Coronary artery (tissue), 2 donors: ENCODE results near the gene DDX39A.

Source experiments
- DNase-seq: peaks from one replicate; pipeline ENCODE4 v3.0.0-alpha.2; 2017; ENCODE audit warnings: low spot score
- H3K27ac ChIP-seq, 2 donors: fragments of 200-600 bp; sonication (generic); one replicate each; pipeline ENCODE4 v1.5.1; 2016 to 2019
- H3K4me3 ChIP-seq: fragments of 200-600 bp; sonication (generic); 2 replicates; pipeline ENCODE4 v1.5.1; 2016; ENCODE audit warnings: mild to moderate bottlenecking, moderate library complexity
- TF ChIP-seq, protein P1 (sequence below): fragments of 200-600 bp; sonication (generic); IDR thresholded peaks from one replicate; pipeline ENCODE4 v1.5.1; 2019; ENCODE audit warnings: antibody characterized with exemption

DDX39A gene

GRCh38 chr19:14418856-14419105, 360 bp downstream of the DDX39A start:
- Histone ChIP-seq H3K27ac (peak overlapping the region; percentile 93 to 98), H3K4me3 (peak overlapping the region; percentile 99)
- DNase-seq = no peak
- TF ChIP-seq, protein P1, sequence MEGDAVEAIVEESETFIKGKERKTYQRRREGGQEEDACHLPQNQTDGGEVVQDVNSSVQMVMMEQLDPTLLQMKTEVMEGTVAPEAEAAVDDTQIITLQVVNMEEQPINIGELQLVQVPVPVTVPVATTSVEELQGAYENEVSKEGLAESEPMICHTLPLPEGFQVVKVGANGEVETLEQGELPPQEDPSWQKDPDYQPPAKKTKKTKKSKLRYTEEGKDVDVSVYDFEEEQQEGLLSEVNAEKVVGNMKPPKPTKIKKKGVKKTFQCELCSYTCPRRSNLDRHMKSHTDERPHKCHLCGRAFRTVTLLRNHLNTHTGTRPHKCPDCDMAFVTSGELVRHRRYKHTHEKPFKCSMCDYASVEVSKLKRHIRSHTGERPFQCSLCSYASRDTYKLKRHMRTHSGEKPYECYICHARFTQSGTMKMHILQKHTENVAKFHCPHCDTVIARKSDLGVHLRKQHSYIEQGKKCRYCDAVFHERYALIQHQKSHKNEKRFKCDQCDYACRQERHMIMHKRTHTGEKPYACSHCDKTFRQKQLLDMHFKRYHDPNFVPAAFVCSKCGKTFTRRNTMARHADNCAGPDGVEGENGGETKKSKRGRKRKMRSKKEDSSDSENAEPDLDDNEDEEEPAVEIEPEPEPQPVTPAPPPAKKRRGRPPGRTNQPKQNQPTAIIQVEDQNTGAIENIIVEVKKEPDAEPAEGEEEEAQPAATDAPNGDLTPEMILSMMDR = no peak

GRCh38 chr19:14416817-14417231, 2.3 kb downstream of the DDX39A start:
- DNase-seq = no peak
- H3K27ac ChIP-seq = no peak overlapping the region
- TF ChIP-seq, protein P1 = no peak
- no peak overlapping the region for H3K4me3 ChIP-seq

GRCh38 chr19:14414926-14415690, 4.0 kb downstream of the DDX39A start:
- Histone ChIP-seq H3K27ac (no peak overlapping the region), H3K4me3 (no peak overlapping the region)
- DNase-seq = no peak
- TF ChIP-seq, protein P1 = no peak

GRCh38 chr19:14413693-14414181, 5.4 kb downstream of the DDX39A start:
- H3K27ac ChIP-seq = peak overlapping the region in 1 of 2 donors; percentile 48
- DNase-seq = no peak
- no peak overlapping the region for H3K4me3 ChIP-seq
- TF ChIP-seq, protein P1 = no peak

DNA sequence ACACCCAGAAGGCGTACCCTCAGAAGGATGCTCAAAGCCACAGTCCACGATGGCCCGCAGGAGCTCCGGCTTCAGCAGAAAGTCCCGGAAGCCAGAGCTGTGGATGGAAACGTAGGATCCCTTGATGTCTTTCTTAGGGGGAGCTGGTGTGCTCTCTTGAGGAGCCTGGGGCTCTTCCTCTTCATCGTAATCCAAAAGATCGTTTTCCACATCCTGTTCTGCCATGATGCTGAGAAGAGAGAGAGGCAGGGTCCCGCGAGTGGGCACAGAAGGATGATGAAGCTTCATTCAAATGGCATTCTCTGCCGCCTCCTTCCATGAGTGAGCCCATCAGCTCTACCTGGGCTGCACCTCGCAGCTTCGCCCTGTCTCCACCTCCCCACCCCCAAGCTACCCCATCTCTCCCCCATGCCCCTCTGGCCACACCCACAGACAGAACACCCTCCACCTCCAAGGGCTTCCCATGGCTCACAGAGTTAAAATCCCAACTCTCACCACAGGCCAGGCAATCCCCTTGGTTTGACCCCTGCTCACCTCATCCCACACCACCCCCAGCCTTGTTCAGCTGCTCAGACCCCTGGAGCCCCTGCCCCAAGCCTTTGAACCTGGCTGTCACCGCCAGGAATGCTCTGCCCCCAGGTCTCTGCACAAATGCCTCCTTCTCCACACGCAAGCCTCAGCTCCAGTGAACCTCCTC, 6.0 kb downstream of the DDX39A start:
- no peak for DNase-seq
- Histone ChIP-seq H3K27ac (peak overlapping the region in 1 of 2 donors; percentile 48), H3K4me3 (no peak overlapping the region)
- TF ChIP-seq, protein P1 = no peak

DNA sequence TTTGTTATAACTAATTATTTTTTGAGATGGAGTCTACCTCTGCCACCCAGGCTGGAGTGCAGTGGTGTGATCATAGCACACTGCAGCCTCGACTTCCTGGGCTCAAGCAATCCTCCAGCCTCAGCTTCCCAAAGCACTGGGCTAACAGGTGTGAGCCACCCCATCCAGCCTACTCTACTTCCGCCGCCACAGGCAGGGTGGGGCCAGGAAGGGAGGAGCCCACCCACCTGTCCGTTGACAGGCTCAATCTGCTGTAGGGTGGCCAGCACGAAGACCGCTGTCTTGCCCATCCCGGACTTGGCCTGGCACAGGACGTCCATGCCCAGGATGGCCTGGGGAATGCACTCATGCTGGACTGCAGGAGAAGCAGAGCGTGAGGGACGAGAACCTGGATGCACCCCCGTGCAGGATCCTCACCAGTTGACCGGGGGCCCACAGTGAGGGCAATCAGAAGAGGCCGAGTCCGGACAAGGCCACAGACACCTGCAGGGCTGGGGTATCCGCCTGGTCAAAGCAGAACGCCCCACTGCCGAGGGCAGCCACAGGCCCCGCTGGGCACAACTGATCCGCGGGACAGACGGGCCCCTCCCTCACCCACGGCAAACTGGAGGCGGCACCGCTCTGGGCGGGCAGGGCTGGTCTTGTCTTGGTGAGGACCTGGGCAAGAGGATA, 6.7 kb downstream of the DDX39A start:
- no peak for DNase-seq
- no peak overlapping the region for H3K27ac ChIP-seq
- TF ChIP-seq, protein P1 = no peak
- no peak overlapping the region for H3K4me3 ChIP-seq
